Ureter (tissue), 1 donor: Measurements from ENCODE around the gene KNDC1. TPM values are rescaled to one million over a fixed set of nuclear protein-coding genes. Genes with fewer than 3 reads are reported as not detected.

Experiments
- DNase-seq: peaks from one replicate; pipeline ENCODE4 v3.0.0-alpha.2; 2020; ENCODE audit warnings: low spot score
- total RNA-seq: library from RNA; stranded (reverse); gene quantifications from one replicate; pipeline ENCODE4 v1.2.4, GENCODE V29; 2023
- donor health status: DM: yes; HTN: yes; CAD: no.

The KNDC1 gene
- total RNA-seq, 1 donor from 2014 or later: 2.2 TPM

DNA sequence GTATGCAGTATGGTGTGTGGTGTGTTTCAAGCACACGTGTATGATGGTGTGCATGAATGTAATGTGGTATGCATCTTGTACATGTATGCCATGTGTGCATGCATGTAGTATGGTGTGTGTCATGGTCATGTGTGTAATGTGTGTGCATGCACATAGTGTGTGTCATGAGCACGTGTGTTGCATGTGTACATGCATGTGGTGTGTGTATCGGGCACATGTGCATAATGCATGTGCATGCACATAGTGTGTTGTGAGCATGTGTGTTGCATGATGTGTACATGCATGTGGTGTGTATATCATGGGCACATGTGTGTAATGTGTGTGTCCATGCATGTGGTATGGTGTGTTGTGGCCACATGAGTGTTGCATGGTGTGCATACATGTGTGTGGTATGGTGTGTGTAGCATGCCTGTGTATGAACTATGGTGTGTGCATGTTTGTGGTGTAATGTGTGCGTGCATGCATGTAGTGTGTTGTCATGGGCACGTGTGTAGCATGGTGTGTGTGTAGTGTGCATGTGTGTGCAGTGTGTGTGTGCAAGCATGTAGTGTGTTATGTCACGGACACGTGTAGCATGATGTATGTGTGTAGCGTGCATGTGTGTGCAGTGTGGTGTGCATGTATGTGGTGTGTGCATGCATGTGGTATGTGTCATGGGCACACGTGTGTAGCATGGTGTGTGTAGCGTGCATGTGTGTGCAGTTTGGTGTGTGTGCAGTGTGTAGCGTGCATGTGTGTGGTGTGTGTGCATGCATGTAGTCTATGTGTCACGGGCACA, 17.6 kb downstream of the KNDC1 start:
- no peak for DNase-seq

DNA sequence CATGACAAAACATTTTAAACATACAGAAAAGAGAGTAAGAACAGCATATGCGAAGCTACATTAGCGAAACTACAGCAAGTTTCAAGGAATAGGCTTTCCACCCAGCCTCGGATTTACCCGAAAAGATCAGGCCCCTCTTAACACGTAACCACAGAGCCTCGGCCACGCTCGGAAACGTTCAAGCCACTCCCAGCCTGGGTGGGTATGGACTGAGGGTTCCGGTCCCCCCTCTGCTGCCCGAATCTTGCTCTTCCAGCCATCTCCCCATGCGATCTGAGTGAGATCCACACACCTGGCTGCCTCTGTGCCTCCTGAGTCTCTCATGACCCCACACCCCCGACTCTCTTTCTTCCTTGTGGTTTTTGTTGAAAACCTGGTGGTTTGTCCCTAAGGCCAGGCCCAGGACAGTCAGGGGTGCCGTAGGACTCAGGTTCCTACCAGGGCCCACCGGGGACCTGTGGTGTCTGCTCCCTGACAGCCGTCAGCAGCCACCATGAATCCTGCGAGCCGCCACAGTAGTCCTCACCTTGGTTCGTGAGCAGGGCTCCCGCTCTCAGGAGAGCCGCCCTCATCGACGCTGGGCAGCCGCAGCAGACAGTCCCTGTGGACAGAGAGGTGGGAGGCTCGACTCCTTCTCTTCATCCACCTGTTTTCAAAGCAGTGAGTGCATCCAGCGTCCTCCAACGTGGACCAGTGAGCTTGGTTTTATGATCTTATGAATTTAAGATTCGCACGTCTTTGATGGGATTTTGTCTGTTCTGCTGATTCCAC, 18.5 kb downstream of the KNDC1 start:
- no peak for DNase-seq

DNA sequence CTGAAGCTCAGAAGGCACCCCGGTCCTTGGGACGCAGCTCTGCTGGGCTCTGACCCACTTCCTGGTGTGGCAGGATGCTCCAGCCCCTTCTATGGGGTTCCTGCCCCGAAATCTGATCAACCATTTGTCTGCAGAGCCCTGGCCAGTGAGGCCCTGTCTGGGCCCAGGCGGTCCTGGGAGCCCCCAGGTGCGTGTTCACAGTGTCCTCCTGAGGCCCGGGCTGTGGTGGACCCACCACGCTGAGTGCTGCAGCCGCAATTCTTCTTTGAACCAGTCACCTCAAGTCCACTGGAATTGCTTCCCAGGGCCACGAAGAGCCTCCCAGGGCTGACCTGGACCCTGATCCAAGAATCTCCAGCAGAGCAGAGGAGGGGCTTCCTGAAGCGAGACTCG, 19.1 kb downstream of the KNDC1 start:
- DNase-seq: no peak

DNA sequence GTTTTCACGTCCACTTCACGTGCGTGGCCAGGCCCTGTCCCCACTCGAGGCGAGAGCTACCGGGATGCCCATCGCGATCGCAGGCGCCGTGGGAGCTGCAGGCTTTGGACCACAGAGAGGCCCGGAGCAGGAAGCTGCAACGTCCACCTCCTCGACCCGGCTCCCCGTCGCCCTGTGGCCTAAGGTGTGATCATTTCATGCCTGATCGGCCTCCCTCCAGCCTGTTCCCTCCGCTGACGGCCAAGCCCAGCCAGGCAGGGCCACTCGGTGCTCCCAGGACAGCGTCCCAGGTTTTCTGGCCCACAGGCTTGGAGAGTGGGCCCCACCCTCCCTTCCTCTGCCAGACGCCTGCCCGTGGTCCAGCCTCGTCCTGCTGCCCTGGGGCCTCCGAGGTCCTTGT, 19.6 kb downstream of the KNDC1 start:
- no peak for DNase-seq

DNA sequence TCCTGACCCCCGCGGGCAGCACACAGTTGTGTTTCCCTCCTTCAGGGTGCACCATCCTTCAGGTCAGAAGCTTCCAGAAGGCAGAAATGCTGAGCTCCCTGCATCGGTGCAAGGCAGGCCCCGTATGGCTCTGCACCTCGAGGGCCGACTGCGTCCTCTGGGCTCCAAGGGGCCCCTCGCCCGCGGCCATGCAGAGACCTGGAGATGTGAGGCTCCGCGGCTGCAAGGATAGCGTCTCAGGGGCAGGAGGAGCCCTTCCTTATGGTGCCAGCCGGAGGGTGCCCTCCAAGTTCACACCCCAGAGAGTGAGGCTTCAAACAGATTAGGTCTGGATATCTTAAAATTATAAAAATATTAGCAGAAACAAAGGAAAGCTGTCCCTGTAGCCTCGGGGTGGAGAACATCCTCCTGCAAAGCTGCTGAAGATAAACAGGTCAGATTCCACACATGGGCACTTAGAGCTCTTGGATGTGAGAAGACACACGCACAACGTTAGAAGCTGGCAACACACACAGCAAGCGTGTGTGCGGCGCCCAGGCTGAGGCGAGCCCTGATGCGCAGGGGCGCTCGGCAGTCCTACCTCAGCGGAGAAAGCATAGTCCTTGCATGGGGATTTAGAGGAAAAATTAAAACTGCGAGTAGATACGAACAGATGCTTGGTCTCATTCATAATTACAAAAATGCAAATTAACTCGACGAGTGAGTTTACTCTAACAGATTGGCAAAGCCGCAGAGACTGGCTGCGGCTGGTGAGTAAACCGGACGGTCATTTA, 20.4 kb downstream of the KNDC1 start:
- DNase-seq: no peak

DNA sequence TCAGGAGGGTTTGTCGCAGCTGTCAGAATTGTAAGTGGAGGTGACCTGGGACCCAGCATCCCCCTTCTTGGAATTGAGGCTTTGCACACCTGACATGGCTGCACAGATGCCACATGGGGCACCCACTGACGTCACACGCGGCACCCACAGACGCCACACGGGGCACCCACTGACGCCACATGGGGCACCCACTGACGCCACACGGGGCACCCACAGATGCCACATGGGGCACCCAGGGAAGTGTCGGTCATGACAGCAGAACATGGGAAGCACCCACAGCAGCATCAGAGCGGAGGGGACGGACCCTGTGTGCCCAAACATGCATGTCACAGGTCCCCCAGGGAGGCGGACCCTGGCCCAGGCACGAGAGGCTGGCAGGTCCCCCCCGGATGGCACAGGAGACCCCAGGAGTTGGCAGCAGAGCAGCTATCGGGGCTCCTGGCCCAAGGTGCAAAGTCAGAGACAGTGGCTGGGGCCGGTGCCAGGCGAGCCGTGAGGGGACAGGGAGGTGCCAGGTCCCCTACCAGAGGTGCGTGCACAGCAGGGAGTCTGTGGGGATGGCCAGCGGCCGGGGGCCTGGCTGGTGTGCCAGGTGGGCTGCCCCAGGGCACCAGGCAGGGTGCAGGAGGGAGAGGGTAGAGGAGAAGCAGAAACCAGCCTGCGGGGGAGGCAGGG, 21.1 kb downstream of the KNDC1 start:
- no peak for DNase-seq

DNA sequence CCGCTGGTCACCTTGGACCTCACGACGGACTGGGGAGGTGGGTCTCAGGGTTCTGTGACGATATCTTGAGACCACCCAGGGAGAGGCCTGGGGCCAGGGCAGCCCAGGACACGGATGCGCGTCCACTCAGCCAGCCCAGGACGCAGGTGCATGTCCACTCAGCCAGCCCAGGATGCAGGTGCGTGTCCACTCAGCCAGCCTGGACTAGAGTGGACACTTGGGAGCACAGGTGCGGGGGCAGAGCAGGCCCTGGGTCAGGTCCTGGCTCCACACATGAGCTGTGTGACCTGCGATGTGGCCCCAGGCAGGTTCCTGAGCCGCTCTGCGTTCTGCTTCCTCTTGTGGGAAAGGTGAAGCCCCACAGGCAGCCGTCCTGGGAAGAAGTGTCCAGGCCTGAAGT, 22.2 kb downstream of the KNDC1 start:
- DNase-seq: no peak

DNA sequence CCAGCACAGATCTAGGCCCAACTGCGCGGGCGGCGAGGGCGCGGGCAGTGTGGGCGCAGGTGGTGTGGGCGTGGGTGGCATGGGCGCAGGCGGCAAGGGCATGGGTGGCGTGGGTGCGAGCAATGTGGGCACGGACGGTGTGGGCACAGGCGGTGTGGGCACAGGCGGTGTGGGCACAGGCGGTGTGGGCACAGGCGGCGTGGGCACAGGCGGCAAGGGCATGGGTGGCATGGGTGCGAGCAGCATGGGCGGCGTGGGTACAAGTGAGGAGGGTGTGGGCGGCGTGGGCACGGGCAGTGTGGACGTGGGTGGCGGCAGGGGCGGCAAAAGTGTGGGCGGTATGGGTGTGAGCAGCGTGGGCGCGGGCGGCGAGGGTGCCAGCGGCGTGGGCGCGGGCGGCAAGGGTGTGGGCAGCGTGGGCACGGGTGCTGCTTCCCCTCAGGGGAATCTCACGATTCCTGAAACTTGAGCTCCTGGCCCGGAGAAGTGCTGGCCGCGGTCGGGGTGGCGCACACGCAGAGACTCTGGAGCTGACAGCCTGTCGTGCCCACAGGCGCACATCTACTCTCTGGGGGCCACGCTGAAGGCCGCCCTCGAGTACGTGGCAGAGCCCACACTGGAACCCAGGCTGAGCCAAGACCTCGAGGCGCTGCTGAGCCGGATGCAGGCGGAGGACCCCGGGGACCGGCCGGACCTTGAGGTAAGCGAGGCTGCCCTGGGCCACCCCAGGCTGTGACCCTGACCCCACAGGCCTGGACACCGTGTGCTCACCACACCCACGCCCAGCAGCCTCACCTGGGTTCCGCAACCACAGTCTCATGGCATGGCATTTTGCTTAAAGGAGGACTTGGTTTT, 23.0 kb downstream of the KNDC1 start:
- no peak for DNase-seq

DNA sequence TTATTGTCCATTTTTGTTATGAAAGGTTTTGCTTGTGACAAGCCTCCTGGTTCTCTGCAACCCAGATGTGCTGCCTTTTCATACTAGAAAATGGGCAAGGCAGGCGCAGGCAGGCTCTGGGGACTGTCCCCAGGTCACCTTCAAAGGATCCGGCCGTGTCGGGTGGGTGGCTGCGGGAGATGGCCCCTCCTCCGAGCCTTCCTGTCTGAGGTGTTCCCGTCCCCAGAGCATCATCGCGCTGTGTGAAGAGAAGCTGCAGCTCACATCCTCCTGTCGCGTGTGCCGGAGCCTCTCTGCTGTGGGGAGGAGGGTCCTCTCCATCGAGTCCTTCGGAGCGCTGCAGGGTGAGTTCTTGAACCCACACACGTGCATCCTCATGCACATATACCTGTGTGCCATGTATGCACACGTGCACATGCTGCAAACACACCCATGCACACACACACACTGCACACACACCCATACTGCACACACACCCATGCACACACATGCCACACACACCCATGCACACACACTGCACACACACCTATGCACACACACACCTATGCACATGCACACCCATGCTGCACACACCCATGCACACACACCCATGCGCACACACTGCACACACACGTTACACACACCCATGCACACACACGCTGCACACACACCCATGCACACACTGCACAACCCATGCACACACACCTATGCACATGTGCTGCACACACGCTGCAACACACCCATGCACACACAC, 23.8 kb downstream of the KNDC1 start:
- DNase-seq: no peak

DNA sequence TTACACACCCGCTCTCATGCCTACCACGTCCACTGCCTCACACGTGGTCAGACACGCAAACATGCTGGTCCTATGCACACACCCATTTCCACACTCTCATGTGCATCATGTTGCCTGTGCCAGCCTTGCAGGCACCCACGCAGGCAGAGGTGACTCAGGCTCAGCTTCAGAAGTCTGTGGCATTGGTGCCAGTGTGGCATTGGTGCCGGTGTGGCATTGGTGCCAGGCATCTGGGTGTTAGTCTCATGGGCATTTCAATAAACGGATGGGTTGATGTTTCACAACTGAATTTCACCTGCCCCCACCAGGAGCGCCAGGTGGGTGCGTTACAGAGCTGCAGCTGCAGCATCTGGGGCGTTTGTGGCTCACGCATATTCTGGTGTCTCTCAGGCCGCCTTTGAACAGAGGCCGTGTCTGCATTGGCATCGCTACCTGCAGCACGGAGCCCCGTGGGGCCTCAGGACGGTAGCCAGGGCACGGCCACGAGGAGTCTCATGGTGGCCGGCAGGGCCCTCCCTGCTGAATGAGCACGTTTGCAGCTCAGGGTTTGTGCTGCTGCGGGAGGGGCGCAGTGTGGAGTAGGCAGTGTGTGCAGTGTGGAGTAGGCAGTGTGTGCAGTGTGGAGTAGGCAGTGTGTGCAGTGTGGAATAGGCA, 24.7 kb downstream of the KNDC1 start:
- DNase-seq: no peak

DNA sequence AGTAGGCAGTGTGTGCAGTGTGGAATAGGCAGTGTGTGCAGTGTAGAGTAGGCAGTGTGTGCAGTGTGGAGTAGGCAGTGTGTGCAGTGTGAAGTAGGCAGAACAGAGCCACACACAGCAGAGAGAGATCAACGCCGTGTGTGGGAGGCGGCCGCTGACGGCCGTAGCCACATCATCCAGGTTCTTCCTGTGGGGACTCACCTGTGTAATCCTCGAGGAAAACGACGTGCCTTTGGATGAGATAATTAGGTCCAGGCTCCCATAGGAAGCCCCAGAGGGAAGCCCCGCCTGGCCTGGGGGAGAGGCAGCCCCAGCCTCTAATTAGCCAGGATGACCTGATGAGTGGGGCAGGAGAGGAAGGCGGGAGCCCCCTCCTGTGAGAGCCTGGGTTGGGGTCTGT, 25.4 kb downstream of the KNDC1 start:
- no peak for DNase-seq

DNA sequence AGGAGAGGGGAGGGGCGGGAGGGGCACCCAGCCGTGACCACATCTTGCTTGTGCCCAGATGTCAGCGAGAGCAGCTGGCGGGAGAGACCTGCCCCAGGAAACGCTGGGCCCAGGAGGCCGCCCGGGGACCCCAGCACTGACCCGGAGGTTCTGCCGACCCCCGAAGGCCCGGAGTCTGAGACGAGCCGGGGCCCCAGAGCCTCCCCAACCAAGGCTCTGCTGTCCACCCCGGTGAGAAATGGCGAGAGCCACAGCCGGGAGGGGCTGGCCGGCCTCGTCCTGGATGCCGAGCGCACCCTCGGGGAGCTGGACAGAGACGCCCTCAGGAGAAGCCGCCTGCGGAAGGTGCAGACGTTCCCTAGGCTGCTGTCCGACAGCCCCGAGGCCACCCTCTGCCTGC, 25.9 kb downstream of the KNDC1 start:
- no peak for DNase-seq

DNA sequence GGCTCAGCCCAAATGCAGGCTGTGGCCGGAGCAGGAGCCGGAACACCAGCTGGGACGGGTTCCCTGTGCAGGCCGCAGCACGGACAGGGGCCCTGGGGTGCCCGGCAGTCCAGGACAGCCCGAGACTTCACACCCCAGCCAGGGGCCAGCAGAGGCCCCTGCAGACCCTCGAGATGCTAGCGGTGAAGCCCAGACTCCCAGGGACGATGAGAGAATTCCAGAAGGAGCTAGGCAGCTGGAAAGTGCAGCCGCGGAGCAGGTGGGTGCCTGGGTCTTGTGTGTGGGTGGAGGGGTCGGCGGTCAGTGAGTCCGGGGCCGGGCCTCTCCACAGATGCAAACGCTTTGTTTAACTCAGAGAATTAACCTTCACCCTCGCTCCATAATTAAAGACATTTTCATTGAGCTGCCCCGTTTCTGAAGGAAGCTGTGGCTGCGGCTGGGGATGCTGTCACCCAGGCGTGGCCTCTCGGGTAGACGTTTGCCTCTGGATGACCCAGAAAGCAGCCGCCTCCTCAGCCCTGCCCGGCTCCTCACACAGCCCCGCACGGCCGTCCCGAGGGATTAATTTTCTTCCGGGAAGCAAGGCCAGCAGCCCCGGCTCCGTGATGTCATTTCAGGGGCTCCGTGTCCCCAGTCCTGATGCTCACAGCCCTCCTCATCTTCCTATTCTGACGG, 26.5 kb downstream of the KNDC1 start:
- no peak for DNase-seq

DNA sequence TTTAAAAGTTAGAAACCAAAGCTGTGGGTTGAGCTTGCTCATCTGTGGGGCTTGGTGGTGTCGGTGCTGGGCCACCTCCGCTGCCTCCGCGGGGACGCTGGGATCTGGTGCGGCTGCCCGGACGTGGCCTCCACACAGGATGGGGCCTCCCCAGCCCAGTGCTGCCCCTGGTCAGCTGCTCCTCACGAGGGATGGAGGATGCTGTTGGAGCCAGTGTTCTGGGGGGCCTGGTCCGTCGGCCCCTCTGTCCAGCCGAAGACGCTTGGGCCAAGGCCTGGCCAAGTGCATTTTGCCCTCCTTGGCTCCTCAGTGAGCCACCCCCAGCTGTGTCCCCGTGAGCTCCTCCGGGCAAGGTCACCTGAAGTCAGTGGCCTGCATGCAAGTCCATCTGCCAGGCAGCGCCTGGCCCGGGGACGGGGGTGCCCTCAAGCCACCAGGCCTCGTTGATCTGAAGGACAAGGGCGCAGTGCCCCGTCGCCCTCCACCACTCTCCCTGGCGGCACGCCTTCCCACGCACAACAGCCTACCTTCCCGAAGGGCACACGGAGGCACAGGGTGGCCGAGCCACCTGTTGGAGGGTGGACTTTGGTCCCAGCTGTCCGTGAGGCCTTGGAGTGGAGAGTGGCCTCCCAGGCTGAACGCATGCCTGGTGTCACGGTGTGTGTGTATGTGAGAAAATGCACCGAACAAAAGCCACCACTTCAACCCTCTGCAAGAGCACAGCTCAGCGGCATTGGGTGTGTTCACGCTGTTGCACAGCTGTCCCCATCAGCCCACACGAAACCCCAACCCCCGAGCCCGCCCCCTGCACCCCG, 27.3 kb downstream of the KNDC1 start:
- no peak for DNase-seq

DNA sequence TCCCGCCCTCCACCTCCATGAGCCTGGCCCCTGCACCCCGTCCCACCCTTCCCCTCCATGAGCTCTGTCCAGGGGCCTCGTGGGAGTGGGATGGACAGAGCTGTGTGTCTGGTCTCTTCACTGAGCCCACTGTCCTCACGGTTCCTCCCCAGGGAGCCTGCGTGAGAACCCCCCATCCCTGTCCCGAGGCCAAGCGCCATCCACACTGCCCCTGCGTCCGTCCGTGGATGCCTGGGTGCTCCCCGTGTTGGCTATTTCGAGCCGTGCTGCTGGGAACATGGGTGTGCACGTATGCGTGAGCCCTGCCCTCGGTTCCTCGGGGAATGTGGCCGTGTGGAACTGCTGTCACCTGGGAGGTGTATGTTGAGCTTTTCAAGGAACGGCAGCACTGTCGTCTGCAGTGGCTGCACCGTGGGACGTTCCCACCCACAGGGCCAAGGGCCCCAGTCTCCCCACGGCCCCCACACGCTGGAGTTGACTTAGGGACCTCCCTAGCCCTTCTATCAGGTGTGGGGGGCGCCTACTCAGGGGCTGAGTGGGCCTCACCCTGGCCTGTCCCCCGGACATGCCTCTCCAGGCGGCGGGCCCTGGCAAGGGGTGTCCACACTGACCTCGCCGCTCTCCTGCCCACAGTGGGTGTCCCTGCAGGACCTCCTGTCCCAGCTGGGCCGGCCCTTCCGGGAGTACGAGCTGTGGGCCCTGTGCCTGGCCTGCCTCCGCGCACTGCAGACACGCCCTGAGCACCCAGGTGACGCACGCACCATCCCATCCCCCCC, 28.1 kb downstream of the KNDC1 start:
- no peak for DNase-seq

DNA sequence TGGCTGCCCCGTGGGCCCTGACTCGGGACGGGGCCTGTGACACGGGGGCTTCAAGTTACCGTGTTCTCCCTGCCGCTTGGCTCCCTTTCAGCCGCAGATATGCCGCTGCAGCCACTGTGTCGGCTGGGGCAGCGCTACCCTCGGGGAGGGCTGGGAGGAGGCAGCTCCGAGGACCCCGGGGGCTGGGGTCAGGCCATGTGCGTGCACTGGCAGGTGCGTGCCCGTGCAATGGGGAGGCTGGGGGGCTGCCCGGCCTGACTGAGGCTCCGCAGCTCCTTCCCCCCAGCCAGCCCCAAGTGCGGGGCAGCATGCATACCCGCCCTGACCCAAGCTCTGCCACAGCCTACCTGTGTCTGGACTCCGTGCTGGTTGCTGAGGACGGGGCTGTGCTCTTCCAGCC, 29.2 kb downstream of the KNDC1 start:
- no peak for DNase-seq

DNA sequence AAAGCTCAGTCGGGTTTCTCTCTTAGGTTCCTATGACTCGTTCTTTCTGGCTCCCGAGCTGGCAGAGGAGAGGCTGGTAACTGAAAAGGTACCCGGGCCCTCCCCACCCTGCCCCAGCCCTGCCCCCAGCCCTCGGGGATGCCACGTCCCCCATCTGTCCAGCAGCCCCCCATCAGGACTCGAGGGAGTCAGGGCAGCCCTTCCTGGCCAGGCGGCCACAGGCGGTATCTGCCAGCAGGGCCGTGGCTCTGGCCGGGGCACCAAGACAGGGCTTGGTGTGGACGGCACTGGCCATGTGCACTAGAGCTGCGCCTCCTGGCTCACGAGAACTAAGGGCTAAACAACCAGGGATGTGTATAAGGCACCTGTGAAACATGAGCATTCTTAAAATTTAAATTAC, 29.7 kb downstream of the KNDC1 start:
- DNase-seq: no peak

DNA sequence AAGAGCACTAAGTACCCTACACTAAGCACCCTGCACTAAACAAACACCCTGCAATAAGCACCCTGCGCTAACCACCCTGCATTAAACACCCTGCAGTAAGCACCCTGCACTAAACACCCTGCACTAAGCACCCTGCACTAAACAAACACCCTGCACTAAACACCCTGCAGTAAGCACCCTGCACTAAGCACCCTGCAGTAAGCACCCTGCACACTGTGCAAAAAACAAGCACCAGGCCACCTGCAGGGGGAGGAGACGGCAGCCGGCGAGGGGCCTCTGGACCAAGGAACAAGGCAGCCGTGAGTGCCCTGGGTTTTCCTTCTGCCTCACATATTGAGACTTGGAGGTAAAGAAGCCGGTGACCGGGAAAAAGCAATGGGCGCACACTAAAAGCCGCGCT, 30.2 kb downstream of the KNDC1 start:
- DNase-seq: no peak
